ENCODE data around the gene DPP10. TPM values are rescaled to one million over a fixed set of nuclear protein-coding genes. Genes with fewer than 3 reads are reported as not detected.

DPP10 gene
- total RNA-seq, 4 donors from 2014 or later, result 3.3 to 6.6 (median 4.7) TPM

DNA sequence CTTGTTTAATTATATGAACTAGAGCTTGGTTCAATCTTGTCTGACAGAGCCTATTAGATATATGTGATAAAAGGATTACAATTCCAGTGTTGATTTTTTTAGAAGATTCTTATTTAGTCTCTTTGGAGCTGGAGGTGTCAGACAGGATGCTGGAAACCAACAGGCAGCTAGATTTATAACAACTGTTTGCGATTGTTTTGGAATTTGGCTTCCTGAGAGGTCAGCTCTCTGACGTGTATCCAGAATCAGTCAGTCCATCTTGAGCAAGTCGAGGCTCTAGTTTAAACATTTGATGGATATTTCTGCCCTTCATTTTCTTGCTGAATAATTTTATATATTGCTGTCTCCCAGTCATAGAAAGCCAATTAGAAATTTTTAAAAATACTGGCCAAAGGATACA lies 1062.9 kb downstream of the DPP10 start:
- intact Hi-C loops (cut with DNase I), result no loop called here

DNA sequence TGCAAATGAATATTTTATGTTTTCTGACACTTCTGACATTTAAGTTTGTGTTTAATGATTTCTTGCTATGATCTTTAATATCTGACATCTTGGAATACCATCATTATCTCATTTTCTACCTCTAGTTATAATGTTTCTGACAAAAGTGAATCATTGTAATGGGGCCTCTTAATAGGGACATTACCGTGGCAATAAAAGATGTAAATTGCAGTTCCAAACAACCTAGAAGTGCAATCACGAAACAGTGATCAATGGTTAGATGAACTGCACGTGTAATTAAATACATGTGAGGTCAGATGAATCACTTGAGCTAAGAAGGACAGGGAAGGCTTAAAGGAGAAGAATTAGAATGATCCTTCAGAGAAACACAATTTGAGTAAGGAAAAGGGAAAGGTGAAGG lies 1078.3 kb downstream of the DPP10 start:
- WGBS, result 83% methylated on average over 3 of the region's 3 CpGs
- no peak for DNase-seq (ENCODE audit: extremely low spot score)
- TF ChIP-seq POLR2A (IDR thresholded peaks at IDR 0.05; ENCODE audit: low read depth) (no peak), POLR2AphosphoS5 (IDR thresholded peaks at IDR 0.05) (no peak), EP300 (IDR thresholded peaks at IDR 0.05) (no peak)
- TF ChIP-seq, protein P1, sequence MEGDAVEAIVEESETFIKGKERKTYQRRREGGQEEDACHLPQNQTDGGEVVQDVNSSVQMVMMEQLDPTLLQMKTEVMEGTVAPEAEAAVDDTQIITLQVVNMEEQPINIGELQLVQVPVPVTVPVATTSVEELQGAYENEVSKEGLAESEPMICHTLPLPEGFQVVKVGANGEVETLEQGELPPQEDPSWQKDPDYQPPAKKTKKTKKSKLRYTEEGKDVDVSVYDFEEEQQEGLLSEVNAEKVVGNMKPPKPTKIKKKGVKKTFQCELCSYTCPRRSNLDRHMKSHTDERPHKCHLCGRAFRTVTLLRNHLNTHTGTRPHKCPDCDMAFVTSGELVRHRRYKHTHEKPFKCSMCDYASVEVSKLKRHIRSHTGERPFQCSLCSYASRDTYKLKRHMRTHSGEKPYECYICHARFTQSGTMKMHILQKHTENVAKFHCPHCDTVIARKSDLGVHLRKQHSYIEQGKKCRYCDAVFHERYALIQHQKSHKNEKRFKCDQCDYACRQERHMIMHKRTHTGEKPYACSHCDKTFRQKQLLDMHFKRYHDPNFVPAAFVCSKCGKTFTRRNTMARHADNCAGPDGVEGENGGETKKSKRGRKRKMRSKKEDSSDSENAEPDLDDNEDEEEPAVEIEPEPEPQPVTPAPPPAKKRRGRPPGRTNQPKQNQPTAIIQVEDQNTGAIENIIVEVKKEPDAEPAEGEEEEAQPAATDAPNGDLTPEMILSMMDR (IDR thresholded peaks at IDR 0.05), result no peak
- intact Hi-C loops (cut with DNase I), result no loop called here
- Histone ChIP-seq H3K4me1 (no peaks in the 10 kb centered on the region), H3K27ac (replicated peaks in 1 of 4) (no peak overlapping the region), H3K36me3 (no peaks in the 10 kb centered on the region), H3K9me3 (no peaks in the 10 kb centered on the region), H3K4me3 (no peak overlapping the region), H3K27me3 (no peaks in the 10 kb centered on the region)

More for the DNA sequence above, 1062.9 kb downstream of the DPP10 start:
- Histone ChIP-seq H3K27me3 (no peaks in the 10 kb centered on the region), H3K9me3 (no peaks in the 10 kb centered on the region), H3K36me3 (no peaks in the 10 kb centered on the region), H3K4me3 (no peak overlapping the region), H3K4me1 (no peaks in the 10 kb centered on the region), H3K27ac (replicated peaks in 1 of 4) (no peak overlapping the region)
- DNase-seq (ENCODE audit: extremely low spot score), result no peak
- TF ChIP-seq EP300 (IDR thresholded peaks at IDR 0.05) (no peak), POLR2AphosphoS5 (IDR thresholded peaks at IDR 0.05) (no peak), POLR2A (IDR thresholded peaks at IDR 0.05; ENCODE audit: low read depth) (no peak)
- TF ChIP-seq, protein P1 (IDR thresholded peaks at IDR 0.05), result no peak
- 11% methylated on average over 3 of the region's 3 CpGs for WGBS

DNA sequence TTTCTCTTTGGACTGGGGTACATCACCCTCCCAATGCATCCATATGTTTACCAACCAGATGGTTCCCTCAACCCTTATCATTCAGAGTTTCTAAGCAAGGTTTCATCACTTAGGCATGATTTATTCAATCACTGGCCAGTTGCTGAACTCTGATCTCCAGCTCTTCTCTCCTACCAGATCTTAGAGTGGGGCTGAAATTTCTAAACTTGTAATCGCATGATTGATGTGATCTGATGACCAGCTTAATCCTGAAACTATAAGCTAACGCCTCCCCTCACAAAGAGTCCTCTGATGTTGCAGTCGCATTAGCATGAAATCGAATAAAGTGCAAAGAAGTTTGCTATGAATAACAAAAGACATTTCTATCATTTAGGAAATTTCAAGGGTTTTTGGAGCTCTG lies 1082.0 kb downstream of the DPP10 start:
- TF ChIP-seq POLR2AphosphoS5 (IDR thresholded peaks at IDR 0.05) (no peak), POLR2A (IDR thresholded peaks at IDR 0.05; ENCODE audit: low read depth) (no peak), EP300 (IDR thresholded peaks at IDR 0.05) (no peak)
- TF ChIP-seq, protein P1 (IDR thresholded peaks at IDR 0.05), result no peak
- no peaks in the 10 kb centered on the region for H3K27me3 ChIP-seq
- no peak overlapping the region for H3K27ac ChIP-seq (replicated peaks in 1 of 4)
- no peaks in the 10 kb centered on the region for H3K4me1 ChIP-seq
- DNase-seq (ENCODE audit: extremely low spot score), result no peak
- intact Hi-C loops (cut with DNase I), result no loop called here
- no peaks in the 10 kb centered on the region for H3K36me3 ChIP-seq
- WGBS, result 77% methylated on average over 4 of the region's 4 CpGs
- no peaks in the 10 kb centered on the region for H3K9me3 ChIP-seq
- no peak overlapping the region for H3K4me3 ChIP-seq

DNA sequence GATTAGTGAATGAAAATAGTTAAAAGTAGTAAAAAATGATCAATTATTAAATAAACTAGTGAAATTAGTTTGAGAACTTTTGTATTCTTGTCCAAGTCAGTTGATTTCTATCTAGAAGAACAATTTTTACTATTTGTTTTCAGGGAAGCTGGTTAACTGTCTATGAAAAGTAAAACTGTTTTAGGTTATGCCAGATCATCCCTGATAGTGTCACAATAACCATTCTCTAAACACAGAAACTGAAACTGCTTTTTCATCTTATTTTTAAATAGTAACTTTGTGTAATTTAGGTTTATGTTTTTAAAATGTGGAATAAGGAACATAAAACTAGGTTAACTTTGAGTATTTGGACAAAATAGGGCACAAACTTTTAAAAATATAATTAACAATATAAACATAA lies 1087.2 kb downstream of the DPP10 start:
- Histone ChIP-seq H3K4me3 (no peak overlapping the region), H3K9me3 (no peaks in the 10 kb centered on the region), H3K36me3 (no peaks in the 10 kb centered on the region), H3K27me3 (no peaks in the 10 kb centered on the region), H3K4me1 (no peaks in the 10 kb centered on the region), H3K27ac (replicated peaks in 1 of 4) (no peak overlapping the region)
- TF ChIP-seq, protein P1 (IDR thresholded peaks at IDR 0.05), result no peak
- no peak for TF ChIP-seq POLR2AphosphoS5 (IDR thresholded peaks at IDR 0.05)
- TF ChIP-seq POLR2A (IDR thresholded peaks at IDR 0.05; ENCODE audit: low read depth), result no peak
- no peak for TF ChIP-seq EP300 (IDR thresholded peaks at IDR 0.05)
- no peak for DNase-seq (ENCODE audit: extremely low spot score)
- intact Hi-C loops (cut with DNase I), result no loop called here

DNA sequence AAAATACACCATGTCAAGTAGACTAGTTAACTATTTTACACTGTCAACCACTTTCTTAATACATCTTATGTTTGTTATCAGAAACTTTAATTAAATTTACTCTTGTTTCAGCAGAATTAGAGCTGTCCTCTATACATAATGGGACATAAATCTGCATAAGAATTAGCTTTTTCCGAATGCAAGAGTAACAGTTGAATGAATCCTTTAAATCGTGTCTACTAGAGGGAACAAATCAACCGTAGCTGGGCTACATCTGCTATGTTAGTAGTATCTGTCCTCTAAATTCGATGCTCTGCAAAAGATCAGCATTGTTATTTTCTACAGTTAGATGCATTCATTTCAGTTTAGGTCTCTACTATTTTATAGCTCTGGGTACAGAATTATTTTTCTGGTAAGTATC lies 1090.6 kb downstream of the DPP10 start:
- H3K36me3 ChIP-seq, result no peaks in the 10 kb centered on the region

More for the DNA sequence above, 1090.6 kb downstream of the DPP10 start:
- WGBS, result 89% methylated on average over 4 of the region's 4 CpGs
- Histone ChIP-seq H3K27ac (replicated peaks in 1 of 4) (no peak overlapping the region), H3K4me1 (no peaks in the 10 kb centered on the region), H3K4me3 (no peak overlapping the region), H3K27me3 (no peaks in the 10 kb centered on the region), H3K9me3 (no peaks in the 10 kb centered on the region)
- intact Hi-C loops (cut with DNase I), result no loop called here
- TF ChIP-seq, protein P1 (IDR thresholded peaks at IDR 0.05), result no peak
- TF ChIP-seq EP300 (IDR thresholded peaks at IDR 0.05) (no peak), POLR2AphosphoS5 (IDR thresholded peaks at IDR 0.05) (no peak), POLR2A (IDR thresholded peaks at IDR 0.05; ENCODE audit: low read depth) (no peak)
- no peak for DNase-seq (ENCODE audit: extremely low spot score)

All from esophagus muscularis mucosa (tissue), 4 donors.